GM12891 (cell line): ENCODE results near the gene ABCA8.
"Not testable (repeated sequence)": the region's sequence is repeated elsewhere in the genome, so short reads cannot be mapped to it uniquely, and the experiment has no call there.

Experiments used
- DNase-seq: peaks from one replicate; pipeline ENCODE4 v3.0.0; 2011; ENCODE audit warnings: low spot score; ENCODE audit not compliant: insufficient read length
- FAIRE-seq: peaks from 2 replicates; lab custom pipeline; 2011; peaks lifted over from hg19 to GRCh38; lab: Jason Lieb, UNC
- PAX5 ChIP-seq: IDR thresholded peaks from 2 replicates; pipeline ENCODE4 v1.6.1; 2011; ENCODE audit warnings: low read length, moderate library complexity, mild to moderate bottlenecking; ENCODE audit not compliant: insufficient read depth, severe bottlenecking
- POLR2A ChIP-seq: IDR thresholded peaks from 2 replicates; pipeline ENCODE4 v1.6.1; 2011; ENCODE audit warnings: low read depth, low read length, control low read depth
- POLR2AphosphoS5 ChIP-seq: IDR thresholded peaks from 2 replicates; pipeline ENCODE4 v1.6.1; 2011; ENCODE audit warnings: low read depth, low read length, control low read depth
- POU2F2 ChIP-seq: IDR thresholded peaks from 2 replicates; pipeline ENCODE4 v1.6.1; 2011; ENCODE audit warnings: low read depth, mild to moderate bottlenecking, control low read depth, low read length, moderate library complexity
- SPI1 ChIP-seq: IDR thresholded peaks from 2 replicates; pipeline ENCODE4 v1.6.1; 2011; ENCODE audit warnings: low read depth, low read length, control low read depth
- TAF1 ChIP-seq: IDR thresholded peaks from 2 replicates; pipeline ENCODE4 v1.6.1; 2011; ENCODE audit warnings: low read depth, low read length, control low read depth

Gene ABCA8

DNA sequence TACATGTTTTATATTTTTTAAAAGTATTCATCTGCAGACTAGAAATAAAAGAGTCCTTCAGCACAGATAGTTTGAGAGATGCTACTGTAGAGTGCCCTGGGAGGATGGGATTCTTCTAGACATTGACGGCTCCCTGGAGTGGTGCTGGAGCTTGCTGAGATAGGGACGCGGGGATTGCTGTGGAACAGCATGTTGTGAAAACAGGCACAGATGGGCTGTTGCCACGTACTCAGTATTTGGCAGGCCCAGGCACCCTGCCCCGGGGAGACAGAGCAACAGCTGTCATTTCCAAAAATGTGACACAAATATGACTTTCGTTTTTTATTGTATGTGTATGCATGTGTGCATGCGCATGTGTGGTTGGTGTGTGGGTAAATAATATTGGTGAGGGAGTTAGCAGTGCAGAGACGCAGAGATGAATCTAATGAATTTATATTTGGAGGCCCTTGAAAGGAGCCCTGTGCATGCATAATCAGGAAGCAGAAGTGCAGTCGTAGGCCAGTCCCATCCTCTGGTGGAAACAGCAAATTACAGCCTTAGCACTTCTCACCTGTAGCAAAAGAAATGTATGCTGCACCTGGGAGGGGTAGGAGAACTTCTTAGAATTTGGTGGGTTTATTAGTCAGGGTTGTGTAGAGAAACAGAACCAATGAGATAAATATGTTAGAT, 6.2 kb upstream of the ABCA8 start:
- FAIRE-seq (no peak), DNase-seq (no peak)

GRCh38 chr17:68959117-68959516, 3.9 kb upstream of the ABCA8 start:
- not testable (repeated sequence) for FAIRE-seq

More for the DNA sequence above, 6.2 kb upstream of the ABCA8 start:
- TF ChIP-seq TAF1 (no peak), POLR2A (no peak)

DNA sequence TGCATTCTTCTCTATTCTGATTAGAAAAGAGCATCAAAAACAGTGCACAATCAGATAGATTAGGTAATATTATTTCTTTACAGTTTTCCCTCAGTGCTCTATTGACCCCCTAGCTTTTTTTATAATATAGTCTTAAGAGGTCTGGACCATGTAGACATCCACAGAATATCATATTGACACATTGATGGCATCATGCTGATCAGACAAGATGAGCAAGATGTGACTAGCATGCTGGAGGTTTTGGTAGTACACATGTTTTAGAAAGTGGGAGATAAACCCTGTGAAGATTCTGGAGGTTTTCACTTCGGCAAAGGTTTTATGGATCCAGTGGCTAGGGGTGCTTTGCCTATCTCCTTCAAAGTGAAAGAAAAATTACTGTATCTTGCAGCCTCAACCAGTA, 2.8 kb upstream of the ABCA8 start:
- no peak for FAIRE-seq
- no peak for TF ChIP-seq POLR2A
- no peak for TF ChIP-seq PAX5
- no peak for TF ChIP-seq POU2F2
- TF ChIP-seq TAF1 = no peak
- no peak for TF ChIP-seq POLR2AphosphoS5
- no peak for TF ChIP-seq SPI1
- no peak for DNase-seq

More at GRCh38 chr17:68959117-68959516, 3.9 kb upstream of the ABCA8 start:
- DNase-seq = not testable (repeated sequence)

- FAIRE-seq = no peak
- TF ChIP-seq POLR2AphosphoS5 (no peak), SPI1 (no peak), PAX5 (no peak), POLR2A (no peak), POU2F2 (no peak), TAF1 (no peak)
- DNase-seq = no peak
These were observed 871 bp downstream of the ABCA8 start for GRCh38 chr17:68954146-68954896.

DNA sequence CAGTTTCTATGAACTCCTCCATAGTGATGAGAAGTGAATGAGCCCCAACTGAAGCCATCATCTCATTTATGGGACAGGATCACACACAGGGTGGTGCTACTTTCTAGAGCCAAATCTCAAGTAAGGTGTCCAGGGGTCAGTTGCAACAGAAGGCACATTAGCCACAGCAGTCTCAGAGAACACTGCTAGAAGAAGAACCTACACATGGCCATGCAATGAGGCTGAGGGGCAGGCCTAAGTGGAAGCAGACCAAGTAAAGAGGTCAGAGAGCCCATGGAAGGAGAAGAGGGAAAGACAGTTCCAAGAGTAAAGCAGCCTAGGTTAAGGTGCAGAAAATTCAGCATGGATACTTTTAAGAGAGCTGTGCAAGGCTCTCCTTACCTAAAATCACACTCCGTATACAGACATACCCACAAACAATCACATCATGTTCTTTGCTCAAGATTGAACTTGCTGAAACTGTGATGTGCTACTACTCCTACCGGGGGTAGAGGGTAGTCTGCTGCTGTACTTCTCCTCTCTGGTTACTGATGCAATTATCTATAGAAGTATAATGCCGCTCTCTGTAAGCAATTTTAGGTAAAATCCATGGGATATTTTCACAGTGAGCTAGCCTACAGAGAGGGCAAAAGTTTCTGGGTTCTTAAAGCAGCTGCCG, 1.7 kb downstream of the ABCA8 start:
- TF ChIP-seq PAX5 = no peak
- no peak for TF ChIP-seq SPI1
- TF ChIP-seq POLR2A = no peak
- TF ChIP-seq POU2F2 = no peak
- TF ChIP-seq TAF1 = no peak
- no peak for TF ChIP-seq POLR2AphosphoS5
- FAIRE-seq (no peak), DNase-seq (no peak)

GRCh38 chr17:68950725-68951124, 4.5 kb downstream of the ABCA8 start:
- no peak for TF ChIP-seq POLR2AphosphoS5
- no peak for TF ChIP-seq POLR2A
- no peak for TF ChIP-seq PAX5
- TF ChIP-seq TAF1 = no peak
- no peak for TF ChIP-seq SPI1
- no peak for TF ChIP-seq POU2F2
- DNase-seq (no peak), FAIRE-seq (no peak)

DNA sequence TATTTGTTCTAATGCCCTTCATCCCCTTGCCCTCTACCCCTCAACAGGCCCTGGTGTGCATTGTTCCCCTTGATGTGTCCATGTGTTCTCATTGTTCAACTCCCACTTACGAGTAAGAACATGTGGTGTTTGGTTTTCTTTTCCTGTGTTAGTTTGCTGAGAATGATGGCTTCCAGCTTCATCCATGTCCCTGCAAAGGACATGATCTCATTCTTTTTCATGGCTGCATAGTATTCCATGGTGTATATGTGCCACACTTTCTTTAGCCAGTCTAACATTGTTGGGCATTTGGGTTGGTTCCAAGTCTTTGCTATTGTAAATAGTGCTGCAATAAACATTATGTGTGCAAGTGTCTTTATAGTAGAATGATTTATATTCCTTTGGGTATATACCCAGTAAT, 7.3 kb downstream of the ABCA8 start:
- DNase-seq, FAIRE-seq: not testable (repeated sequence)

- FAIRE-seq (no peak), DNase-seq (no peak)
- TF ChIP-seq SPI1 (no peak), PAX5 (no peak), POU2F2 (no peak), POLR2A (no peak), TAF1 (no peak), POLR2AphosphoS5 (no peak)
These were observed 10.7 kb downstream of the ABCA8 start for GRCh38 chr17:68944435-68945035.

GRCh38 chr17:68943812-68944182, 11.4 kb downstream of the ABCA8 start:
- not testable (repeated sequence) for FAIRE-seq, DNase-seq

DNA sequence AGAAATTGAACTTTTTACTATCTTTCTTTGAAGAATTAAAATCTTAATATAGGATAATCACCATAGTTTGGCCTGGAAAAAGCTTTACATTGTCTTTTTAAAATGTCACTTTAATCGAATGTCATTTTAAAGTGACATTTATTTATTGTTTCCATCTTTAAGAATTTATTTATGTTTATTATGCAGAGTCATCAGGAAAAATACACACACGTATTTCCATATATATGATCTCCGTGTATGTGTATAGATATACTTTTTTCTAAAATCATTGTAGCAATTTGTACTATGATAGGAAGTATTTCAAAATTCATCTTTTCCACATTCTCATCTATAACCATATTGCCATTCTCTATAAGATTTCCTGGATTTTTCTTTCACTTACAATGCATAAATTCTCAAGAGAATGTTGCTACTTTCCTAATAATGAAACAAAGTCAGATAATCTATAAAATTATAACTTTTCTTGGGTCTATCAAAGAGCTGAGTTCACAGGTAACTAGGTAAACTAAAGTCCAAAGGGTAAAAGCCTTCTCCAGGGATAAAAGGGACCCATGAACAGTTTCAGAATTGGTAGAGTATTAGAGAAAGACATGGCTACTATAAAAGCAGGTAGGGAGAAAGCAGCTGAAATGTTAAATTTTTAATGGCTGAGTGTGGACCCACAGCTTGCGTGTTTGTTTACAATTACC, 11.9 kb downstream of the ABCA8 start:
- DNase-seq = no peak
- TF ChIP-seq SPI1 (no peak), PAX5 (no peak), POLR2A (no peak), POU2F2 (no peak), TAF1 (no peak), POLR2AphosphoS5 (no peak)

More for the DNA sequence above, 11.9 kb downstream of the ABCA8 start:
- no peak for FAIRE-seq
